Measurements from ENCODE around the gene ARMC10.
"Not testable (repeated sequence)": the region's sequence is repeated elsewhere in the genome, so short reads cannot be mapped to it uniquely, and the experiment has no call there.

The ARMC10 gene

DNA sequence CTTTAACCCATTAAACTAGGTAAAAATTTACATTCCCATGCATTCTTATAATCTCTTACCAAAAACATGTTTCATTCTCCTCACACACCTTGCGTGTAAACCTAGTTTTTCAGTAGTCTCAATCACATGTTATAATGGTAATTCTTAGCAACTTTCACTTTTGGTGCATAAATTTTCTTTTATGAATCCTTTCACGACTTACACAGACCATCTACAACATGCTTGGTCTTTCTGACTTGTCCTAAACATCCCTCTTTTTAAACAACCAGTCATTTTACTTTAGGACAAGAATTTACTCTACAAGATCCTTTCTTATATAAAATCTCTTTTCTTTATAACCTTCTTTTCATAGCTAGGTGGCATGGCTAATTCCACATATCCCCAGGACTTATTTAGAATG, 26.1 kb upstream of the ARMC10 start:
- DNase-seq: no peak
- H3K27me3 ChIP-seq (replicated peaks): no peaks in the 10 kb centered on the region
- in situ Hi-C loops (cut with HindIII; ENCODE audit: low pct_ligation_motif_present, low sequenced_read_pairs): no loop called here
- no peak overlapping the region for H3K4me3 ChIP-seq (ENCODE audit: low read depth, low read length)
- no peak overlapping the region for H3K27ac ChIP-seq
- no peaks in the 10 kb centered on the region for H3K36me3 ChIP-seq (replicated peaks)
- TF ChIP-seq, protein P1, sequence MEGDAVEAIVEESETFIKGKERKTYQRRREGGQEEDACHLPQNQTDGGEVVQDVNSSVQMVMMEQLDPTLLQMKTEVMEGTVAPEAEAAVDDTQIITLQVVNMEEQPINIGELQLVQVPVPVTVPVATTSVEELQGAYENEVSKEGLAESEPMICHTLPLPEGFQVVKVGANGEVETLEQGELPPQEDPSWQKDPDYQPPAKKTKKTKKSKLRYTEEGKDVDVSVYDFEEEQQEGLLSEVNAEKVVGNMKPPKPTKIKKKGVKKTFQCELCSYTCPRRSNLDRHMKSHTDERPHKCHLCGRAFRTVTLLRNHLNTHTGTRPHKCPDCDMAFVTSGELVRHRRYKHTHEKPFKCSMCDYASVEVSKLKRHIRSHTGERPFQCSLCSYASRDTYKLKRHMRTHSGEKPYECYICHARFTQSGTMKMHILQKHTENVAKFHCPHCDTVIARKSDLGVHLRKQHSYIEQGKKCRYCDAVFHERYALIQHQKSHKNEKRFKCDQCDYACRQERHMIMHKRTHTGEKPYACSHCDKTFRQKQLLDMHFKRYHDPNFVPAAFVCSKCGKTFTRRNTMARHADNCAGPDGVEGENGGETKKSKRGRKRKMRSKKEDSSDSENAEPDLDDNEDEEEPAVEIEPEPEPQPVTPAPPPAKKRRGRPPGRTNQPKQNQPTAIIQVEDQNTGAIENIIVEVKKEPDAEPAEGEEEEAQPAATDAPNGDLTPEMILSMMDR (IDR thresholded peaks at IDR 0.05; ENCODE audit: low read depth, low read length, missing control alignments): no peak

DNA sequence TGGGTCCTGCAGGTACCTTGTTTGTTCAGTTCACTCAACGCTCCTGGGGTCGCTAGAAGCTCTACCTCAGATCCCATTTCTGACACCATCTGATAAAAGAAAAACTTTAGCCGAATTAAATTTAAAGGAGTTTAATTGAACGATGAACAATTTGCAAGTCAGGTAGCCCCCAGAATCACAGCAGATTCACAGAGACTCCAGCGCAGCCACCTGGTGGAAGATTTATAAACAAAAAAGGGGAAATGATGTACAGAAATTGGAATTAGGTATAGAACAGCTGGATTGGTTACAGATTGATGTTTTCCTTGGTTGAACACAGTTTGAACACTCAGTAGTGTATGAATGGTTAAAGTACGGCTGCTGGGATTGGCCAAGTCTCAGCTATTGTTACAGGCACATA, 23.4 kb upstream of the ARMC10 start:
- TF ChIP-seq, protein P1 (IDR thresholded peaks at IDR 0.05; ENCODE audit: low read depth, low read length, missing control alignments): no peak
- Histone ChIP-seq H3K27me3 (replicated peaks) (no peaks in the 10 kb centered on the region), H3K27ac (no peak overlapping the region), H3K4me3 (ENCODE audit: low read depth, low read length) (no peak overlapping the region), H3K36me3 (replicated peaks) (no peaks in the 10 kb centered on the region)
- DNase-seq: no peak
- in situ Hi-C loops (cut with HindIII; ENCODE audit: low pct_ligation_motif_present, low sequenced_read_pairs): no loop called here

DNA sequence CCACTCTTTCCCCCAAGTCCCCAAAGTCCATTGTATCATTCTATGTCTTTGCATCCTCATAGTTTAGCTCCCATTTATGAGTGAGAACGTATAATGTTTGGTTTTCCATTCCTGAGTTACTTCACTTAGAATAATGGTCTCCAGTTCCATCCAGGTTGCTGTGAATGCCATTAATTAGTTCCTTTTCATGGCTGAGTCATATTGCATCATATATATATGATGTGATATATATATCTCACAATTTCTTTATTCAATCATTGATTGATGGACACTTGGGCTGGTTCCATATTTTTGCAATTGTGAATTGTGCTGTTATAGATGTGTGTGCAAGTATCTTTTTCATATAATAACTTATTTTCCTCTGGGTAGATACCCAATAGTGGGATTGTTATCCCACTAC, 18.9 kb upstream of the ARMC10 start:
- H3K36me3 ChIP-seq (replicated peaks); H3K27ac ChIP-seq; H3K4me3 ChIP-seq (ENCODE audit: low read depth, low read length); DNase-seq; H3K27me3 ChIP-seq (replicated peaks); in situ Hi-C loops (cut with HindIII; ENCODE audit: low pct_ligation_motif_present, low sequenced_read_pairs): not testable (repeated sequence)

DNA sequence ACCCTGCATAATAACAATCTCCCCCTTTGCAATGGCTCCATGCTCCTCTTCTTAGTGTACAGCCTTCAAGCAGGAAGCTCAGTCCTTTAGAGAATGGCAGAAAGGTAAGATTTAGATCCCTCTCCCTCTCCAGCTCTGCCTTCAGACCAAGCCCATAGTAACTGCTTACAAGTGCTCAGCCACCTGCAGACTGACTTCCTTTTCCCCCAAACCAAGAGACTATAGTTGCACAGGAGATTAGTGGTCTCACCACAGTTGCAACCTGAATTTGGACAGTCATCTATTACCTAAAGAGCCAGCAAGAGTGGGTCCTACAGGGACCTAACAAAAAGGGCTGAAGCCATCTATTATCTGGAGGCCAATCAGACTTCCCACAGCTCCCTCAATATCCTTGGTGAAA, 16.8 kb upstream of the ARMC10 start:
- DNase-seq: no peak
- H3K36me3 ChIP-seq (replicated peaks): no peaks in the 10 kb centered on the region
- TF ChIP-seq, protein P1 (IDR thresholded peaks at IDR 0.05; ENCODE audit: low read depth, low read length, missing control alignments): no peak
- no peaks in the 10 kb centered on the region for H3K27me3 ChIP-seq (replicated peaks)
- no peak overlapping the region for H3K4me3 ChIP-seq (ENCODE audit: low read depth, low read length)
- no peak overlapping the region for H3K27ac ChIP-seq
- in situ Hi-C loops (cut with HindIII; ENCODE audit: low pct_ligation_motif_present, low sequenced_read_pairs): no loop called here

DNA sequence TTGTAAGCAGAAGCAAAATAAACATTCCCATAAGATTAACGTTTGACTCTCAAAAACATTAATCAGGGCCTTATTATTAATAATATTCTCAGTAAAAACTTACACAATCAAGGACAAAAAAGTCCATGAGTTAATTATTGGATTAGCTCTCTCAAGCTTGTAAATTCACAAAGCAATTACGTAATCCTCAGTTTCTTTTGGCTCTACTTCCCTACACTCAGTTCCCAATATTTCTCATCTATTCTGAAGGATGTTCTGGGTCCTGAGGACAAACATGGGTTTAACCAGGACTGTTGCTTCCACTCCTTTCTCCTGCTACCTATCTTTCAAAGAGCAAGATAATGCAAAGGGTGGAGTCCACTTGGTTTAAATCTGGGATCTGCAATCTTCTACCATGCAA, 15.5 kb upstream of the ARMC10 start:
- H3K27me3 ChIP-seq (replicated peaks): no peaks in the 10 kb centered on the region
- H3K4me3 ChIP-seq (ENCODE audit: low read depth, low read length): no peak overlapping the region
- DNase-seq: no peak
- TF ChIP-seq, protein P1 (IDR thresholded peaks at IDR 0.05; ENCODE audit: low read depth, low read length, missing control alignments): no peak
- no peaks in the 10 kb centered on the region for H3K36me3 ChIP-seq (replicated peaks)
- in situ Hi-C loops (cut with HindIII; ENCODE audit: low pct_ligation_motif_present, low sequenced_read_pairs): no loop called here
- H3K27ac ChIP-seq: no peak overlapping the region

DNA sequence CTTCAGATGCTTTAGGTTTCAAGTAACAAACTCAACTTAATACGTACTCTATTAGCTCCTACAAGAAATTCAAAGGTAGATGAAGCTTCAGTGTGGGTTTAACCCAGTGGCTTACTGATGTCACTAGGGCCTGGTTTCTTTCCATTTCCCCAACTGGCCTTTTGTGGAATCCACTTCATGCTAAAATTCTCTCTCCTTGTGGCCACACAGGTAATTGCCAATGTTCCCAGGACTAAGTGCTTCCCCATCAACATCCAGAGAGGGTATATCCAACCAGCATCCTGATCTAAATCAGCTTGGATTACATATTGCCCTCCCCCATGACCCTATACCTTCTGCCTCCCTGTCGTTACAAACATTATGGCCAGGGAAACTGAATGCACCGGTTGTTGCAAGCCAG, 11.0 kb upstream of the ARMC10 start:
- in situ Hi-C loops (cut with HindIII; ENCODE audit: low pct_ligation_motif_present, low sequenced_read_pairs): no loop called here
- TF ChIP-seq, protein P1 (IDR thresholded peaks at IDR 0.05; ENCODE audit: low read depth, low read length, missing control alignments): no peak
- H3K27ac ChIP-seq: no peak overlapping the region

More for the DNA sequence above, 11.0 kb upstream of the ARMC10 start:
- no peak for DNase-seq
- no peaks in the 10 kb centered on the region for H3K36me3 ChIP-seq (replicated peaks)
- no peak overlapping the region for H3K4me3 ChIP-seq (ENCODE audit: low read depth, low read length)
- H3K27me3 ChIP-seq (replicated peaks): no peaks in the 10 kb centered on the region
